Osteoblast (primary cell): ENCODE measurements around the gene HSP90B1. TPM values are rescaled to one million over a fixed set of nuclear protein-coding genes. Genes with fewer than 3 reads are reported as not detected.
A peak's percentile ranks its signal among the peaks of the same experiment; 100 is the strongest.

Experiments used
- DNase-seq: peaks from one replicate; pipeline ENCODE4 v3.0.0; 2011; ENCODE audit warnings: low spot score, mixed read lengths; ENCODE audit not compliant: insufficient read length; ENCODE audit errors: missing footprints
- H2AFZ ChIP-seq: 2 replicates; pipeline ENCODE4 v1.6.0; 2011; ENCODE audit warnings: mild to moderate bottlenecking, low read length
- H3K27ac ChIP-seq: 2 replicates; pipeline ENCODE4 v1.5.1; 2011; ENCODE audit warnings: mild to moderate bottlenecking, low read depth, low read length, moderate library complexity
- H3K27me3 ChIP-seq: 2 replicates; pipeline ENCODE4 v1.6.0; 2012; ENCODE audit warnings: mild to moderate bottlenecking, control low read depth, inconsistent platforms, low read length, moderate library complexity; ENCODE audit not compliant: insufficient read depth
- H3K36me3 ChIP-seq: 2 replicates; pipeline ENCODE4 v1.5.1; 2011; ENCODE audit warnings: mild to moderate bottlenecking, low read length, control low read depth, moderate library complexity; ENCODE audit not compliant: insufficient read depth
- H3K4me1 ChIP-seq: 2 replicates; pipeline ENCODE4 v1.5.1; 2011; ENCODE audit warnings: mild to moderate bottlenecking, low read length, control low read depth, moderate library complexity; ENCODE audit not compliant: insufficient read depth
- H3K4me2 ChIP-seq: 2 replicates; pipeline ENCODE4 v1.6.0; 2011; ENCODE audit warnings: mild to moderate bottlenecking, low read length; ENCODE audit not compliant: insufficient read depth
- H3K4me3 ChIP-seq: fragments of 200-600 bp; sonication (generic); 3 replicates; pipeline ENCODE4 v1.5.1; 2012; ENCODE audit warnings: mild to moderate bottlenecking, low read length, inconsistent platforms; ENCODE audit not compliant: insufficient read depth
- H3K79me2 ChIP-seq: 2 replicates; pipeline ENCODE4 v1.6.0; 2012; ENCODE audit warnings: mild to moderate bottlenecking, low read length, control low read depth, inconsistent platforms; ENCODE audit not compliant: insufficient read depth
- H3K9me3 ChIP-seq: 2 replicates; pipeline ENCODE4 v1.5.1; 2011; ENCODE audit warnings: low read depth, low read length, control low read depth
- H4K20me1 ChIP-seq: 2 replicates; pipeline ENCODE4 v1.6.0; 2012; ENCODE audit warnings: mild to moderate bottlenecking, low read length, control low read depth; ENCODE audit not compliant: insufficient read depth
- total RNA-seq: library from RNA; depleted of rRNA; stranded (reverse); fragments of >200 nt; gene quantifications from 2 replicates; pipeline ENCODE4 v1.2.3, GENCODE V29; 2012
- TF ChIP-seq, protein P1 (sequence below): IDR thresholded peaks from 2 replicates; pipeline ENCODE4 v1.5.1; 2011; ENCODE audit warnings: mild to moderate bottlenecking, low read depth, low read length, moderate library complexity; ENCODE audit errors: extremely low read depth

Gene HSP90B1
- total RNA-seq, 1 donor, result 430 TPM

DNA sequence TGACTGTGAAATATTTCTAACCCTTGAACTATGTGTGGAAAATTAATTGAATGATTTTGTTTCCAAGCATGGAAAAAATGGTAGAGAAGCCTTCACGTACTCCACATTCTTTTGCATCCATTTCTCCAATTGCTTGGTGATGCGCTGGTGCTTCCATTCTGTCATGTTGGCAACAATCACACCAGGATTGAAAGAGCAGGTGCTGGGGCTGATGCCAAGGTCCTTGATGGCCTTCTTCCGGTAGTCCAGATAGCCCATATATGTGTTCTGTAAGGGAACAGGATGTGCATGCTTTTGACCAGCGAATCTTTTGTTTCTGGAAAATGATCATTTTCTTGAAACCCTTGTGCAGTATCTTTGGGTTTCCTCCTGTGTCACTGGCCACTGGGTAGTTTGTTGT, 64.0 kb downstream of the HSP90B1 start:
- no peaks in the 10 kb centered on the region for H3K4me1 ChIP-seq
- H3K27ac ChIP-seq, result no peak overlapping the region
- peaks cover 23% of the 10 kb centered on the region for H3K36me3 ChIP-seq
- TF ChIP-seq, protein P1, sequence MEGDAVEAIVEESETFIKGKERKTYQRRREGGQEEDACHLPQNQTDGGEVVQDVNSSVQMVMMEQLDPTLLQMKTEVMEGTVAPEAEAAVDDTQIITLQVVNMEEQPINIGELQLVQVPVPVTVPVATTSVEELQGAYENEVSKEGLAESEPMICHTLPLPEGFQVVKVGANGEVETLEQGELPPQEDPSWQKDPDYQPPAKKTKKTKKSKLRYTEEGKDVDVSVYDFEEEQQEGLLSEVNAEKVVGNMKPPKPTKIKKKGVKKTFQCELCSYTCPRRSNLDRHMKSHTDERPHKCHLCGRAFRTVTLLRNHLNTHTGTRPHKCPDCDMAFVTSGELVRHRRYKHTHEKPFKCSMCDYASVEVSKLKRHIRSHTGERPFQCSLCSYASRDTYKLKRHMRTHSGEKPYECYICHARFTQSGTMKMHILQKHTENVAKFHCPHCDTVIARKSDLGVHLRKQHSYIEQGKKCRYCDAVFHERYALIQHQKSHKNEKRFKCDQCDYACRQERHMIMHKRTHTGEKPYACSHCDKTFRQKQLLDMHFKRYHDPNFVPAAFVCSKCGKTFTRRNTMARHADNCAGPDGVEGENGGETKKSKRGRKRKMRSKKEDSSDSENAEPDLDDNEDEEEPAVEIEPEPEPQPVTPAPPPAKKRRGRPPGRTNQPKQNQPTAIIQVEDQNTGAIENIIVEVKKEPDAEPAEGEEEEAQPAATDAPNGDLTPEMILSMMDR, result no peak
- no peak overlapping the region for H3K4me3 ChIP-seq
- H3K4me2 ChIP-seq, result no peak overlapping the region
- no peaks in the 10 kb centered on the region for H3K79me2 ChIP-seq
- H2AFZ ChIP-seq, result no peak overlapping the region
- no peaks in the 10 kb centered on the region for H3K9me3 ChIP-seq
- no peak for DNase-seq
- H4K20me1 ChIP-seq, result no peaks in the 10 kb centered on the region
- no peaks in the 10 kb centered on the region for H3K27me3 ChIP-seq

DNA sequence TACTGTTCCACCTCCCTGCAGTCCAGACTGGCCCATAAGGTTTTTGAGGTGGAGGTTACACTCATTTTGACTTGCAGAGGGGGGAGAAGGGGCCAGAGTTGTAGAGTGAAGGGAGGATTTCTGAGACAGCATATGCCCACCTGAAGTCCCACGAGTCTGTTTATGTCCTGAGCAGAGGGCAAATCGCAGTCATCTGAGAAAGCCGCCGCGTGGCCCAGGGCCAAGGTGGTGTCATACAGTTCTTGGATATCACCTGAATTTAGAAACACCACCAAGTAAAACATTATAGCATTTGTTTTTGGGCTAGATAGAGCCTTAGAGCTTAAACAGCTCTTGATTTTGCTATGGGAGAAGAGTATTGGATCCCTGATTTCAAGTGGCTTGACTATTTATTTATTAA, 66.4 kb downstream of the HSP90B1 start:
- Histone ChIP-seq H3K4me2 (no peak overlapping the region), H3K27ac (no peak overlapping the region), H4K20me1 (no peaks in the 10 kb centered on the region), H3K79me2 (no peaks in the 10 kb centered on the region), H3K9me3 (no peaks in the 10 kb centered on the region), H2AFZ (no peak overlapping the region), H3K4me3 (no peak overlapping the region), H3K4me1 (no peaks in the 10 kb centered on the region), H3K36me3 (peaks cover 5% of the 10 kb centered on the region), H3K27me3 (no peaks in the 10 kb centered on the region)
- DNase-seq, result no peak
- TF ChIP-seq, protein P1, result no peak

DNA sequence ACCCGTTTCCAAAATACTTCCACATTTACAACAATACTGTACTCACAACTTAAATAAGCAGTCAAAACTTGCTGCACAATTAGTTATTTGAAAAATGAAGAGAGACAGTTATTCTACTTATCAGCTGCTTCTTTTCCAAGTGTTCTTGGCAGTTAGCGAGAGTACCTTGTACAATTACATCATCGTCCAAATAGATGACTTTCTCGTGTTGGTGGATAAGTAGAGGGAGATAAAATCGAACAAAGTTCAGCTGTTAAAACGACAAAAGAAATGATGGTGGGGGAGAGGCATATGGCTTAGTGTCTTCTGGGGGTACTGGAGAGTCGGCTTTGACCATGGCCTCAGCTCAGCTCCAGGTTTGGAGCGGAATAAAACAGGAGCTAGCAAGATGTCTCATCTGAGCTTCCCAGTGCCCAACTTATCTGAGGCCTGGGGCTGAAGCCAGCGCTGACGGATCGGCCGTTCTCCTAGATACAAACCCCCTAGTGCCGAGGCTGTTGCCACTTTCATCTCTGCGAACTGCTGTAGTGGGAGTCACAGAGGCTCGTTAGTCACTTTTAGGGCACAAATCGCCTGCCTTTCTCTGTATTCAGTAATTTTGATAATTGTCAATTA, 67.2 kb downstream of the HSP90B1 start:
- no peaks in the 10 kb centered on the region for H3K79me2 ChIP-seq
- H3K36me3 ChIP-seq, result no peaks in the 10 kb centered on the region
- no peak overlapping the region for H3K27ac ChIP-seq
- H4K20me1 ChIP-seq, result no peaks in the 10 kb centered on the region
- no peak overlapping the region for H3K4me3 ChIP-seq
- H2AFZ ChIP-seq, result no peak overlapping the region
- no peaks in the 10 kb centered on the region for H3K4me1 ChIP-seq
- no peaks in the 10 kb centered on the region for H3K27me3 ChIP-seq
- TF ChIP-seq, protein P1, result no peak
- no peaks in the 10 kb centered on the region for H3K9me3 ChIP-seq
- H3K4me2 ChIP-seq, result no peak overlapping the region
- DNase-seq, result peak; percentile 14

Other genes with a start within 250 kb of the HSP90B1 start
- gene NT5DC3, start 89.2 kb upstream of the HSP90B1 start, total RNA-seq, result 10.1 and 10.6 TPM in 2 replicates
- gene TDG, start 35.5 kb downstream of the HSP90B1 start, total RNA-seq, result 20.9 and 23.2 TPM in 2 replicates
- gene GLT8D2, start 119.8 kb downstream of the HSP90B1 start, total RNA-seq, result 52.5 and 62.2 TPM in 2 replicates
- 25.7 and 27.7 TPM in 2 replicates for gene HCFC2, start 134.1 kb downstream of the HSP90B1 start, total RNA-seq
- 22.4 and 25.7 TPM in 2 replicates for gene NFYB, start 207.8 kb downstream of the HSP90B1 start, total RNA-seq